OCI-LY1 (cell line): Measurements from ENCODE around the gene NRSN1.

ENCODE experiments used
- CTCF ChIP-seq: fragments of 200-600 bp; sonication (generic), shearing (Covaris generic); IDR thresholded peaks from 2 replicates; pipeline ENCODE4 v1.5.1; 2017; ENCODE audit warnings: mild to moderate bottlenecking, antibody characterized with exemption, low read length, moderate library complexity, mixed read lengths
- EZH2 ChIP-seq: fragments of 200-600 bp; sonication (generic), shearing (Covaris generic); IDR thresholded peaks from 2 replicates; pipeline ENCODE4 v1.8.0; 2017; ENCODE audit warnings: borderline replicate concordance, mixed run types, mild to moderate bottlenecking, antibody characterized with exemption, low read length, moderate library complexity, mixed read lengths

GRCh38 chr6:24148154-24148570 is 22.1 kb downstream of the NRSN1 start:
- TF ChIP-seq EZH2: no peak
- no peak for TF ChIP-seq CTCF
